ENCODE results near the gene EMX2.
"Not testable (repeated sequence)": the region's sequence is repeated elsewhere in the genome, so short reads cannot be mapped to it uniquely, and the experiment has no call there.

Gene EMX2

DNA sequence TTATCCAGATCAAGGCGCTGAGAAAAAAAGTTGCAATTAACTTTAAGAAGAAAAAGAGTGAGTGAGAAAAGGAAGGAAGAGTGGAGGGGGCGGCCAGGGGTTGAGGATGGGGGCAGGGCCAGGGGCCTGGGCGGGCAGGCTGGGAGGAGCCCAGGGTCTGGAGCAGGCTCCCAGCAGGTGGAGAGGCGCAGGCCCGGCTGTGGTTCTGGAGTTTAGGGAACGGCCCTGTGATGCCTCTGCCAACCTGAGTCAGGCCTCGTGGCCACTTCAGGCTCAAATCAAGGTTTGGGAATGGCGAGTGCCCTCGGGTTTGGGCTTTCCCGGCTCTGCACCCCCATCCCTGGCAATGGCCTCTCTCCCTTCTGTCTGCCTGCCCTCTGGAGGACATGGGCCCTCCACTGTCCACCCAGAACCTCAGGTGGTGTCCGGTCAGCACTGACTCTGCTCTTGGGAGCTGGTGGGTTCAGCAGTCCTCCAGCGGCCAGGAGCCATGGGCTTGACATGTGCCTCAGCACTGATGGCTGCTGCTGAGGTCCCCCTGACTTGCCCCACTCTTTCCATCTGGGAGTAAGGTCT is 41.0 kb upstream of the EMX2 start:
- ChIA-PET POLR2A (no interaction called here), CTCF (no interaction called here)
- no peak for DNase-seq (ENCODE audit: extremely low spot score)
- no peak for TF ChIP-seq ARNT (IDR thresholded peaks at IDR 0.05)
- TF ChIP-seq, protein P1, sequence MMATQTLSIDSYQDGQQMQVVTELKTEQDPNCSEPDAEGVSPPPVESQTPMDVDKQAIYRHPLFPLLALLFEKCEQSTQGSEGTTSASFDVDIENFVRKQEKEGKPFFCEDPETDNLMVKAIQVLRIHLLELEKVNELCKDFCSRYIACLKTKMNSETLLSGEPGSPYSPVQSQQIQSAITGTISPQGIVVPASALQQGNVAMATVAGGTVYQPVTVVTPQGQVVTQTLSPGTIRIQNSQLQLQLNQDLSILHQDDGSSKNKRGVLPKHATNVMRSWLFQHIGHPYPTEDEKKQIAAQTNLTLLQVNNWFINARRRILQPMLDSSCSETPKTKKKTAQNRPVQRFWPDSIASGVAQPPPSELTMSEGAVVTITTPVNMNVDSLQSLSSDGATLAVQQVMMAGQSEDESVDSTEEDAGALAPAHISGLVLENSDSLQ (IDR thresholded peaks at IDR 0.05): no peak
- TF ChIP-seq ZNF384 (IDR thresholded peaks at IDR 0.05): no peak
- no peak for TF ChIP-seq CTBP1 (IDR thresholded peaks at IDR 0.05; ENCODE audit: borderline replicate concordance)
- TF ChIP-seq FOXK2 (IDR thresholded peaks at IDR 0.05): no peak
- TF ChIP-seq FOXA1 (IDR thresholded peaks at IDR 0.05): no peak
- TF ChIP-seq LEF1 (IDR thresholded peaks at IDR 0.05; ENCODE audit: borderline replicate concordance): no peak
- no peak for TF ChIP-seq FOXM1 (IDR thresholded peaks at IDR 0.05; ENCODE audit: borderline replicate concordance)
- no peak for TF ChIP-seq HDGF (IDR thresholded peaks at IDR 0.05; ENCODE audit: borderline replicate concordance)
- no peak for TF ChIP-seq BHLHE40 (IDR thresholded peaks at IDR 0.05; ENCODE audit: borderline replicate concordance)
- TF ChIP-seq L3MBTL2 (conservative IDR thresholded peaks at IDR 0.05): no peak

DNA sequence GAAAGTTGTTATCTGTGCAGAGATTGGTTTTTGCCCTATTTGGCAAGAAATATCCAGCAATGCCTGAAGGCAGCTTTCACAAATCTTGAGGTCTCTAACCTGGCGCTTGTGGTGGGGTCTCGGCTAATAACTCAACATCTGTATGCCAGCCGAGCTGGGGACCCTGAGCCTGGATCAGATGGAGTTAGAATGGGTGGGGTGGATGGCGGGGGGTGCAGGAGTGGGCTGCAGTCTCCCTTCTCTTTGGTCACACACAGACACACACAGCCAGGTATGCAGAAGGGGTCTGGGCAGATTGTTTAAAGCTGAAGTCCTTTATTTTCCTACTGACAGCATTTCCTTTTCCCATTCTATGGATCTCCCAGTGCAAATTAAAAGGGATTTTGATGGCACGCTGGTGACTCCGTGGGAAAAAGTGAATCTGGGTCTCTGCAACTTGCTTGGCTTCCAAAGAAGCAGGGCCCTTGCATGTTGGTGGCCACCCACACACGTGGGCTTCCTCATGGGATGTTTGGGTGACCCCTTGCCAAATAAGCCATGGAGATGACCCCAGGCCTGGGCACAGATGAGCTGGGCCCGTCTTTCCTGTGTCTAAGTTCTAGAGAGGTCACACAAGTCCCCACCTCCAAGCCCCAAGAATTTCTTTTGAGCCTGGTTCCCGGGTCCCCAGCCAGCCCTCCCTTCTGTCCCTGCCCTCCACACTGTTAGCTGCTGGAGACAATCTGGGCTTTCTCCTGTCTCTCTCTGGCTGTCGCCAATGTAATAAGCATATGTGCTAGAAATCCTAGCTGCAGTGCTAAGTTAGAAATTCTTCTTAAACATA is 39.9 kb upstream of the EMX2 start:
- no peak for TF ChIP-seq CTBP1 (IDR thresholded peaks at IDR 0.05; ENCODE audit: borderline replicate concordance)
- TF ChIP-seq NFRKB (IDR thresholded peaks at IDR 0.05): no peak
- no peak for TF ChIP-seq L3MBTL2 (conservative IDR thresholded peaks at IDR 0.05)
- TF ChIP-seq, protein P1 (IDR thresholded peaks at IDR 0.05): no peak
- TF ChIP-seq ZNF384 (IDR thresholded peaks at IDR 0.05): no peak
- no peak for TF ChIP-seq HDGF (IDR thresholded peaks at IDR 0.05; ENCODE audit: borderline replicate concordance)
- no peak for TF ChIP-seq TARDBP (IDR thresholded peaks at IDR 0.05)
- no peak for TF ChIP-seq FOXM1 (IDR thresholded peaks at IDR 0.05; ENCODE audit: borderline replicate concordance)
- no peak for TF ChIP-seq FOXA1 (IDR thresholded peaks at IDR 0.05)
- TF ChIP-seq FOXK2 (IDR thresholded peaks at IDR 0.05): no peak
- TF ChIP-seq LEF1 (IDR thresholded peaks at IDR 0.05; ENCODE audit: borderline replicate concordance): no peak
- no peak for TF ChIP-seq ELF4 (IDR thresholded peaks at IDR 0.05)
- TF ChIP-seq SUZ12 (IDR thresholded peaks at IDR 0.05): no peak
- DNase-seq (ENCODE audit: extremely low spot score): no peak
- POLR2A ChIA-PET: no interaction called here
- CTCF ChIA-PET: interaction anchor here (0.8 kb wide), 1 partner anchor 37 kb away, joined by 3 read pairs; no protein-coding TSS in a partner anchor

DNA sequence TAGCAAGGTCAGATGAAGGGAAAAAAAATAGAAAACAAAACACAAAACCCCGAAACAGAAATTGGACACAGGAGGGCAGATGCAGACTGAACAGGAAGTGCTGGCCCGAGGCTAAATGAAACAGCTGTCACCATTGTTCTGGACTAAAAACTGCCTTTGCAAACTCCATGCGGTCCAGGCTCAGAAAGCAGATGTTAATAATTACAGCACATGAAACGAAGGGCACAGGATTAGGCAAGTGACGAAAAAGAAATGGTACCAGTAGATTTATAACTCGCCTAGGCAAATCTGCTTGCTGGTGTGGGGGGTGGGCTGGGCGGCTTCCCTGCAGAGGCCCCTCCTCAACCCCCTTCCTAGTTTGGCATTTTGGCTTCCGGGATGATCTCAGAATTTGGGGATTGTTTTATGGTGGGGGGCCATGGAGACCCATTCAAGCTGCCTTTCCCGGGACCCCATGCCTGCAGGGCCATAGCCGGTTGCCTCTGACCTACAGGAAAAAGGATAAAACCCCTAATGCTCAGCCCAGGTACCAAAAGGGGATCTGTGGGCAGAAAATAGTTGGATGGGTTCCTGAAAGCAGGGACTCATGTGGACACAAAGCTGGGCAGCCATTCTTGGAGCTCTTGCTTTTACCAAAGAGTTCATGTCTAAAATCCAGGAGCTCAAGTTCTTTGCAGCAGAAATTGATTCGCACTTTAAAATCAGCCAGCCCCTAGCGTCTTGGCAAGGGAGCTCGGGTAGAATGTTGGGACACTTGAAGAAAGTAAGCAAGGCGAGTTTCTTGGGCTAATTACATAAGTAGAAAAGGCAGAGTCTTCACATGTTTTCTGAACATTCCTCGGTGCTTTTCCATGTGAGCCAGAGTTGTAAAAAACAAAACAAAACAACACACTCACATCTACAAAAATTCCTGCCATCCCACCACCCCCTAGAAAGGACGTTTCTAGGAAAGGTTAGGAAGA is 39.0 kb upstream of the EMX2 start:
- TF ChIP-seq BHLHE40 (IDR thresholded peaks at IDR 0.05; ENCODE audit: borderline replicate concordance): no peak
- DNase-seq (ENCODE audit: extremely low spot score): no peak
- ChIA-PET CTCF (no interaction called here), POLR2A (no interaction called here)

DNA sequence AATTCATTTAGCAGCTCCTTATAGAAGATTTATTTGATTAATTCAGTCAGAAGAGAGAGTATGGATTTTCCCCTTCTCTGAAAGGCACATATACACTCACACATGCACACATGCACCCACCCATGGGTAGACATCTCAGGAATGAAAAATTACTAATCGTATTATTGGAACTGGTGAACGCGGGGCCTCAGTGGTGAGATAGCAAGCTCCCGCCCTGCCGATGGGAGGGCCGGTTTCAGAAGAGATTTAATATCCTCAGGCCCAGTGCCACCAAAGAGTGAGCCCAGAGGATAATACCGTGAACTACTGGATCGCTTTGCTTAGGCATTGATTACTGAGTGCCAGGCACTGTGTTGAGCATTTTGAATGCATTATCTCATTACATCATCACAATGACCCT is 38.0 kb upstream of the EMX2 start:
- DNase-seq (ENCODE audit: extremely low spot score): no peak
- ChIA-PET POLR2A (no interaction called here), CTCF (no interaction called here)
- TF ChIP-seq L3MBTL2 (conservative IDR thresholded peaks at IDR 0.05) (no peak), ARNT (IDR thresholded peaks at IDR 0.05) (no peak), SP1 (IDR thresholded peaks at IDR 0.05) (no peak), HDGF (IDR thresholded peaks at IDR 0.05; ENCODE audit: borderline replicate concordance) (no peak), TARDBP (IDR thresholded peaks at IDR 0.05) (no peak), NFRKB (IDR thresholded peaks at IDR 0.05) (no peak), FOXA1 (IDR thresholded peaks at IDR 0.05) (no peak), BHLHE40 (IDR thresholded peaks at IDR 0.05; ENCODE audit: borderline replicate concordance) (no peak), FOXK2 (IDR thresholded peaks at IDR 0.05) (no peak), FOXM1 (IDR thresholded peaks at IDR 0.05; ENCODE audit: borderline replicate concordance) (no peak), ELF4 (IDR thresholded peaks at IDR 0.05) (no peak), LEF1 (IDR thresholded peaks at IDR 0.05; ENCODE audit: borderline replicate concordance) (no peak), CTBP1 (IDR thresholded peaks at IDR 0.05; ENCODE audit: borderline replicate concordance) (no peak), SUZ12 (IDR thresholded peaks at IDR 0.05) (no peak), ZNF384 (IDR thresholded peaks at IDR 0.05) (no peak)
- TF ChIP-seq, protein P1 (IDR thresholded peaks at IDR 0.05): no peak

DNA sequence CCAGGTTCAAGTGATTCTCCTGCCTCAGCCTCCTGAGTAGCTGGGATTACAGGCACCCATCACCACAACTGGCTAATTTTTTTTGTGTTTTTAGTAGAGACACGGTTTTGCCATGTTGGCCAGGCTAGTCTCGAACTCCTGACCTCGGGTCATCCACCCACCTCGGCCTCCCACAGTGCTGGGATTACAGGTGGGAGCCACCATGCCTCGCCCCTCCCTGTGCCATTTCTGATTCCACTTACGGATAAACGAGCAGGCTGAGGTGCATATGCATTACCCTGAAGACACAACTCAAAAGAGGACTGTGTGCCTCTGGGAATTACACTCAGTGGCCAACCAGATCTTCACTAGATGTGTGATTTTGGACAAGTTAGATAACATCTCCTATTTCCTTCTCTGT is 35.5 kb upstream of the EMX2 start:
- CTCF ChIA-PET; POLR2A ChIA-PET; DNase-seq (ENCODE audit: extremely low spot score): not testable (repeated sequence)

DNA sequence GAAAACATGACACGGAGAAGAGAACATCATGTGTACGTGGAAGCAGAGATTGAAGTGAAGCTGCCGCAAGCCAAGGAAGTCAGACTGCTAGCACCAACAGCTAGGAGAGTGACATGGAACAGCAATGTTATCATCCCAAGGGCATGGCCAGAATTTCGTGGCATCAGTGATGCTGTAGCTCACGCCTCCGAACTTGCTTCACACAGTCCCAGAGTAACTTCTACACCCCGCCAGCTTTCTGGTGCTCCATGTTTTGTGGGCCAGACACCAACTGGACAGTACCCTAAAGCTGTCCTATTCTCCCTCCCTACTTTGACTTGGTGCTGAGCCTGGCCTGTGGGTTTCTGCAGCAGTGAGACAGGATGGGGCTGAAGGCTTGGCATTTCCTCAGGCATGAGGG is 33.0 kb upstream of the EMX2 start:
- no peak for DNase-seq (ENCODE audit: extremely low spot score)
- ChIA-PET CTCF (interaction anchor here (1.1 kb wide), 1 partner anchor 66 kb away, joined by 3 read pairs; no protein-coding TSS in a partner anchor), POLR2A (no interaction called here)
- no peak for TF ChIP-seq L3MBTL2 (conservative IDR thresholded peaks at IDR 0.05)

Data from HEK293T (cell line).